ENCODE data around the gene ATP1B2. TPM values are rescaled to one million over a fixed set of nuclear protein-coding genes. Genes with fewer than 3 reads are reported as not detected.

Gene ATP1B2
- total and polyA plus RNA-seq, 10 donors, result 0.26 to 10.1 (median 4.2) TPM

GRCh38 chr17:7687072-7687907, 36.6 kb downstream of the ATP1B2 start, which contains the start of gene TP53:
Gene TP53 (minus strand): TSS chr17:7687490. CDS start chr17:7676594, 10,896 bp downstream.
- peak; percentile 93 for DNase-seq
- Histone ChIP-seq H3K9me3 (no peaks in the 10 kb centered on the region), H3K36me3 (peaks cover 0 to 41% (median 4%) of the 10 kb centered on the region in 6 donors), H3K27me3 (replicated peaks in 1 of 7) (no peaks in the 10 kb centered on the region), H3K4me1 (peaks cover 30 to 64% (median 43%) of the 10 kb centered on the region in 6 donors), H3K4me3 (peak within 1 kb of the TSS; percentile 77 to 97 (median 94)), H3K27ac (peak within 1 kb of the TSS; percentile 93 to 98 (median 98))
- WGBS, 5 donors, result 0 to 1% (median 0%) methylated on average over 30 of the region's 30 CpGs
- TF ChIP-seq POLR2A (IDR thresholded peaks at IDR 0.05) (peak in 2 of 3 donors; percentile 53 to 79), CTCF (IDR thresholded peaks at IDR 0.05 in 8 of 11, conservative IDR thresholded peaks at IDR 0.05 in 3 of 11) (no peak), POLR2AphosphoS5 (IDR thresholded peaks at IDR 0.05) (peak; percentile 79 to 95 (median 91))
- intact Hi-C loops (cut with DNase I; ENCODE audit: low total_unique reads), result loop anchor here (10.0 kb wide), 1 partner anchor 62 kb away; the partner anchor contains the start of gene SAT2

GRCh38 chr17:7687908-7688807, 37.4 kb downstream of the ATP1B2 start, which contains the start of gene WRAP53:
Gene WRAP53 (plus strand): TSS chr17:7688477. CDS start chr17:7688649, 172 bp downstream.
- peaks cover 30 to 55% (median 43%) of the 10 kb centered on the region in 6 donors for H3K4me1 ChIP-seq
- intact Hi-C loops (cut with DNase I; ENCODE audit: low total_unique reads), result loop anchor here (10.0 kb wide), 1 partner anchor 63 kb away; the partner anchor contains the start of gene SAT2
- no peak for TF ChIP-seq POLR2A (IDR thresholded peaks at IDR 0.05)
- TF ChIP-seq POLR2AphosphoS5 (IDR thresholded peaks at IDR 0.05), result peak; percentile 83 to 85 (median 84)
- peak; percentile 94 to 100 (median 99) for TF ChIP-seq CTCF (IDR thresholded peaks at IDR 0.05 in 8 of 11, conservative IDR thresholded peaks at IDR 0.05 in 3 of 11)
- H3K9me3 ChIP-seq, result no peaks in the 10 kb centered on the region
- H3K4me3 ChIP-seq, result peak within 1 kb of the TSS; percentile 77 to 97 (median 94)
- no peaks in the 10 kb centered on the region for H3K27me3 ChIP-seq (replicated peaks in 1 of 7)
- peak within 1 kb of the TSS; percentile 93 to 98 (median 98) for H3K27ac ChIP-seq
- WGBS, 5 donors, result 0 to 1% (median 0%) methylated on average over 46 to 51 of the region's 51 CpGs
- peaks cover 0 to 43% (median 7%) of the 10 kb centered on the region in 6 donors for H3K36me3 ChIP-seq
- peak; percentile 99 for DNase-seq

DNA sequence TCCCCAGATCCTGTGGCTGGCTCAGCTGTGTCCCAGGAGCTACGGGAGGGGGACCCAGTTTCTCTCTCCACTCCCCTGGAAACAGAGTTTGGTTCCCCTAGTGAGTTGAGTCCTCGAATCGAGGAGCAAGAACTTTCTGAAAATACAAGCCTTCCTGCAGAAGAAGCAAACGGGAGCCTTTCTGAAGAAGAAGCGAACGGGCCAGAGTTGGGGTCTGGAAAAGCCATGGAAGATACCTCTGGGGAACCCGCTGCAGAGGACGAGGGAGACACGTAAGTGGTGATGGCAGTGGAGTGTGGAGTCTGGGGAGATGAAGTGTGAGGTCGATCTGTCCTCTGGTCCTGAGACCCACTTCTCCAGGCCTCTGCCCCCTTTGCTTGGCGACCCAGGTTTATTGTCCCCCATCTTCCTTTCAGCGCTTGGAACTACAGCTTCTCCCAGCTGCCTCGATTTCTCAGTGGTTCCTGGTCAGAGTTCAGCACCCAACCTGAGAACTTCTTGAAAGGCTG, 38.1 kb downstream of the ATP1B2 start:
- no peak for DNase-seq
- Histone ChIP-seq H3K4me1 (peaks cover 28 to 48% (median 36%) of the 10 kb centered on the region in 6 donors), H3K4me3 (peak overlapping the region; percentile 56 to 97 (median 92)), H3K27ac (peak overlapping the region in 7 of 8 donors; percentile 93 to 98 (median 98)), H3K36me3 (peaks cover 0 to 43% (median 7%) of the 10 kb centered on the region in 6 donors), H3K27me3 (replicated peaks in 1 of 7) (no peaks in the 10 kb centered on the region), H3K9me3 (no peaks in the 10 kb centered on the region)
- intact Hi-C loops (cut with DNase I; ENCODE audit: low total_unique reads), result loop anchor here (10.0 kb wide), 1 partner anchor 64 kb away; the partner anchor contains the start of gene SAT2
- TF ChIP-seq POLR2A (IDR thresholded peaks at IDR 0.05) (no peak), CTCF (IDR thresholded peaks at IDR 0.05 in 8 of 11, conservative IDR thresholded peaks at IDR 0.05 in 3 of 11) (no peak), POLR2AphosphoS5 (IDR thresholded peaks at IDR 0.05) (no peak)
- 21 to 35% (median 24%) methylated on average over 13 of the region's 13 CpGs for WGBS, 5 donors

Measured in spleen (tissue), 11 donors.